A549 (cell line): Measurements from ENCODE around the gene NEK5. TPM values are rescaled to one million over a fixed set of nuclear protein-coding genes. Genes with fewer than 3 reads are reported as not detected.

Experiments
- ATAC-seq, 2 experiments: fragments of 200-7000 bp in 1 of 2; fragments of >200 bp in 1 of 2; cut with Nextera tagmentation in 1 of 2; cut with Tn5 transposase in 1 of 2; 3 replicates each; pipeline versions ENCODE4 v1.8.0 to v1.9.1; 2018 to 2020; ENCODE audit warnings: mild to moderate bottlenecking in 1 of 2, moderate library complexity in 1 of 2
- CTCF ChIA-PET: fragments of 300-600 bp; sonication (Branson Sonifier 250); formaldehyde crosslinking; extraction: SDS; loops from one replicate; lab custom pipeline; 2021; ENCODE audit warnings: antibody characterized with exemption, inconsistent platforms; lab: Yijun Ruan, JAX
- POLR2A ChIA-PET: fragments of 350-600 bp; formaldehyde crosslinking; extraction: SDS; loops from one replicate; lab custom pipeline; 2021; ENCODE audit warnings: antibody characterized with exemption, inconsistent platforms; lab: Yijun Ruan, JAX
- DNase-seq, 2 experiments: peaks; one replicate each; pipeline versions ENCODE4 v3.0.0 to v3.0.0-alpha.2; 2011 to 2016; ENCODE audit warnings: low read depth in 1 of 2, low spot score in 1 of 2
- FAIRE-seq: peaks from 2 replicates; lab custom pipeline; 2011; peaks lifted over from hg19 to GRCh38; lab: Jason Lieb, UNC
- H3K27ac ChIP-seq, 2 experiments: fragments of >200 bp; sonication (Bioruptor Twin); formaldehyde crosslinking; 3 replicates each; pipeline ENCODE4 v1.5.1; 2016 to 2017
- H3K4me1 ChIP-seq: fragments of >200 bp; sonication (Bioruptor Twin); formaldehyde crosslinking; 3 replicates; pipeline ENCODE4 v1.6.1; 2016
- H3K4me2 ChIP-seq: fragments of >200 bp; sonication (Bioruptor Twin); formaldehyde crosslinking; 3 replicates; pipeline ENCODE4 v1.6.1; 2016
- H3K4me3 ChIP-seq: fragments of >200 bp; sonication (Bioruptor Twin); formaldehyde crosslinking; 3 replicates; pipeline ENCODE4 v1.5.1; 2016
- H3K9me3 ChIP-seq: fragments of >200 bp; sonication (Bioruptor Twin); formaldehyde crosslinking; 3 replicates; pipeline ENCODE4 v1.6.1; 2016
- BCL3 ChIP-seq: fragments of >200 bp; sonication (Bioruptor Twin); formaldehyde crosslinking; IDR thresholded peaks from 3 replicates; pipeline ENCODE4 v1.6.1; 2016
- BHLHE40 ChIP-seq: IDR thresholded peaks from 2 replicates; pipeline ENCODE4 v1.6.1; 2012; ENCODE audit warnings: low read depth, low read length, inconsistent platforms
- JUN ChIP-seq, 2 experiments: fragments of >200 bp; sonication (Bioruptor Twin); formaldehyde crosslinking; IDR thresholded peaks; 2 replicates in 1 of 2; 3 replicates in 1 of 2; pipeline ENCODE4 v1.6.1; 2016 to 2017
- MAFK ChIP-seq: fragments of 450-650 bp; IDR thresholded peaks from 2 replicates; pipeline ENCODE4 v1.6.1; 2014; ENCODE audit not compliant: partially characterized antibody
- MAX ChIP-seq: IDR thresholded peaks from 2 replicates; pipeline ENCODE4 v1.6.1; 2012
- POLR2AphosphoS2 ChIP-seq: conservative IDR thresholded peaks from 2 replicates; pipeline ENCODE4 v1.6.1; 2012; ENCODE audit warnings: low read length, improper control_type of control experiment, inconsistent platforms
- RAD21 ChIP-seq, 2 experiments: fragments of >200 bp in 1 of 2; sonication (Bioruptor Twin) in 1 of 2; formaldehyde crosslinking in 1 of 2; IDR thresholded peaks in 1 of 2; conservative IDR thresholded peaks in 1 of 2; 2 replicates in 1 of 2; 3 replicates in 1 of 2; pipeline ENCODE4 v1.6.1; 2012 to 2018; ENCODE audit warnings: inconsistent platforms in 1 of 2
- SMC3 ChIP-seq: fragments of >200 bp; sonication (Bioruptor Twin); formaldehyde crosslinking; IDR thresholded peaks from 3 replicates; pipeline ENCODE4 v1.6.1; 2018; ENCODE audit warnings: inconsistent platforms
- SREBF2 ChIP-seq: fragments of 450-650 bp; IDR thresholded peaks from 2 replicates; pipeline ENCODE4 v1.6.1; 2014; ENCODE audit warnings: mild to moderate bottlenecking, moderate library complexity
- ZNF302 ChIP-seq: fragments of 250-450 bp; sonication (Bioruptor Pico); IDR thresholded peaks from 2 replicates; pipeline ENCODE4 v1.9.0; 2021; ENCODE audit warnings: inconsistent platforms, mild to moderate bottlenecking, moderate library complexity
- WGBS: methylation state at CpG from one replicate; pipeline ENCODE4 v1.1.6; 2017; ENCODE audit errors: missing lambda C conversion rate; 5-methylcytosine and 5-hydroxymethylcytosine counted together
- polyA plus RNA-seq, 4 experiments: library from polyadenylated mRNA; depleted of rRNA in 3 of 4; stranded (reverse); fragments of >200 nt; fragmentation: RNase III in 1 of 4; extraction: RNeasy Plus Mini Kit Qiagen cat#74134 plus additional on column Dnase treatment in 1 of 4; gene quantifications; 2 replicates in 3 of 4; 3 replicates in 1 of 4; pipeline ENCODE4 v1.2.3, GENCODE V29; 2011 to 2017
- TF ChIP-seq, protein P1 (sequence below): fragments of >200 bp; sonication (Bioruptor Twin); formaldehyde crosslinking; IDR thresholded peaks from 3 replicates; pipeline ENCODE4 v1.5.1; 2016
- TF ChIP-seq, protein P2 (sequence below): IDR thresholded peaks from 2 replicates; pipeline ENCODE4 v1.6.1; 2012; ENCODE audit warnings: low read depth, borderline replicate concordance

The NEK5 gene
- polyA plus RNA-seq, 2 of the 4 experiments (the other 2 are of a cell fraction): 0.08 to 0.23 TPM

DNA sequence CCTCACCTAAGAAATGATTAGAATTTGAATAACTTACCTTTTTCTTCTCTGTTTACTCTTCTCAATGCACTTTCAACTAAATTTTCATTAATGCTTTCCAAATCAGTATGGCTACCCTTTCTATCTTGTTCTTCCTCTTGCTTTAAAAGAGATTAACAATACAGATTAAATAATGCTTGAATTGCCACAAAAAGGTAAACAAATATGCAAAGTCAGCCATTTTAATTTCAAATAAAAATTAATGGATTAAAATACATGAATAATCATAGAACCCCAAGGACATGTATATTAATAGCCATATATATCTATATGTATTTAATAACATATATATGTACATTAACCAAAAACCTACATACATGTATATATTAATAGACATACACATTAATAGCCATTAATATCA, 7.9 kb upstream of the NEK5 start:
- ATAC-seq (no peak), FAIRE-seq (no peak), DNase-seq (no peak)
- Histone ChIP-seq H3K9me3 (no peaks in the 10 kb centered on the region), H3K4me1 (no peaks in the 10 kb centered on the region), H3K4me3 (no peak overlapping the region), H3K4me2 (no peak overlapping the region), H3K27ac (no peak overlapping the region)
- peak; percentile 80 for TF ChIP-seq MAFK
- TF ChIP-seq BCL3: no peak
- ChIA-PET POLR2A (no interaction called here), CTCF (interaction anchor here (0.7 kb wide), 1 partner anchor 241 kb away, joined by 3 read pairs; no protein-coding TSS in a partner anchor)

GRCh38 chr13:52130641-52131040, 1.8 kb upstream of the NEK5 start:
- ATAC-seq (no peak), FAIRE-seq (no peak)
- H3K4me2 ChIP-seq: no peak overlapping the region
- no peak overlapping the region for H3K4me3 ChIP-seq
- no peak overlapping the region for H3K27ac ChIP-seq
- no peaks in the 10 kb centered on the region for H3K9me3 ChIP-seq
- POLR2A ChIA-PET: no interaction called here
- CTCF ChIA-PET: interaction anchor here (0.6 kb wide), 1 partner anchor 138 kb away, joined by 3 read pairs; no protein-coding TSS in a partner anchor
- no peak for TF ChIP-seq POLR2AphosphoS2
- TF ChIP-seq ZNF302 (CRISPR knock-in tag): no peak
- TF ChIP-seq SREBF2: no peak
- TF ChIP-seq, protein P1, sequence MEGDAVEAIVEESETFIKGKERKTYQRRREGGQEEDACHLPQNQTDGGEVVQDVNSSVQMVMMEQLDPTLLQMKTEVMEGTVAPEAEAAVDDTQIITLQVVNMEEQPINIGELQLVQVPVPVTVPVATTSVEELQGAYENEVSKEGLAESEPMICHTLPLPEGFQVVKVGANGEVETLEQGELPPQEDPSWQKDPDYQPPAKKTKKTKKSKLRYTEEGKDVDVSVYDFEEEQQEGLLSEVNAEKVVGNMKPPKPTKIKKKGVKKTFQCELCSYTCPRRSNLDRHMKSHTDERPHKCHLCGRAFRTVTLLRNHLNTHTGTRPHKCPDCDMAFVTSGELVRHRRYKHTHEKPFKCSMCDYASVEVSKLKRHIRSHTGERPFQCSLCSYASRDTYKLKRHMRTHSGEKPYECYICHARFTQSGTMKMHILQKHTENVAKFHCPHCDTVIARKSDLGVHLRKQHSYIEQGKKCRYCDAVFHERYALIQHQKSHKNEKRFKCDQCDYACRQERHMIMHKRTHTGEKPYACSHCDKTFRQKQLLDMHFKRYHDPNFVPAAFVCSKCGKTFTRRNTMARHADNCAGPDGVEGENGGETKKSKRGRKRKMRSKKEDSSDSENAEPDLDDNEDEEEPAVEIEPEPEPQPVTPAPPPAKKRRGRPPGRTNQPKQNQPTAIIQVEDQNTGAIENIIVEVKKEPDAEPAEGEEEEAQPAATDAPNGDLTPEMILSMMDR: no peak
- TF ChIP-seq BHLHE40: no peak
- TF ChIP-seq, all 56 proteins: peak for 0
- DNase-seq: no peak
- no peaks in the 10 kb centered on the region for H3K4me1 ChIP-seq

DNA sequence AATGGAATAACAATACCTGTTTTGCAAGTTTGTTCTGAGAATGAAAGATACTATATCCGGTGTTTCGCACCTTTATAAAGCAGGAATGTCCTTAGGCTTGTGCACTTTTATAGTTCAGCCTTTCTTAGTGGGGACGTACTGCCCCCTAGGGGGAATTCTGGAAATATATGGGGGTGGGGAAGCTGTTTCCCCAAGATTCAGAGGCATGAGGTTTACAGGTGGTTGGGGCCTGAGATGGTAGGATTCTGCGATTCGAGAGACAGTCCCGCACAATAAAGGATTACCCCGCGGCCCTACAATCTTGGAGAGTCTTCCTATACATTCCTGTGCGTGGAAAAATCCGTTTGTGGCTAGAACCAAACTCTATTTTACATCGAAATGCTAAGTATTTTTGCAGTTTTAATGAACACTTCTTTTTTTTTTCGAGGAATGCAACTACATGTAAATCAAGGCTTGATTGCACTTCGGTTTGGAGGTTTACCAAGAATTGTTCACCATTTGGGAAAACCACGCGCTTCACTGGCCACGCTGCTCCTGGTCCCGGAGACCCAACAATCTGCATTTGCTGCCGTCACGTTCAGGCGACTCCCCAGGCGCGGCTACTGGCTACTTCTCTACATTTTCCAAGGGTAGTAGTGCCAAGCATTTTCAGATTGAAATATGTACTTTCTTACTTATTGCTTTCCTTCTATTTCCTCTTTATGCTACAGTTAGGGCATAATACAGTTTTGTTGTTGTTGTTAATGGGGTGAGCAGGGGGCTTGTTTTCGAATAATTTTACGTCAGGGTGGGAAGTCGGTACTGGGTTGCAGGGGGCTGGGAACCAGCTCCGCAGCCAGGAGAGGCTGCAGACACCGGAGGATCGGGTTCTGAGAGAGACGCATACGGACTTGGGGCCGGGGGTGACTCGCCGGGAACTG, 830 bp downstream of the NEK5 start:
- WGBS: 4% methylated on average over 27 of the region's 33 CpGs
- ChIA-PET POLR2A (interaction anchor here (0.9 to 1.3 kb wide), 3 partner anchors 66 to 232 kb away, joined by 3 to 5 read pairs (median 3); partner anchors contain the start of gene ALG11), CTCF (interaction anchor here (0.6 to 4.6 kb wide), 50 partner anchors 7 to 1002 kb away, joined by 3 to 81 read pairs (median 4); partner anchors contain the start of gene TMEM272)
- TF ChIP-seq JUN (IDR thresholded peaks at IDR 0.05) (no peak), MAX (peak; percentile 24; the same call in 1 of the 2 replicates), RAD21 (conservative IDR thresholded peaks at IDR 0.05 in 1 of 2, IDR thresholded peaks at IDR 0.05 in 1 of 2) (peak; percentile 82 to 86), SMC3 (peak; percentile 65), BHLHE40 (no peak)
- TF ChIP-seq, protein P2, sequence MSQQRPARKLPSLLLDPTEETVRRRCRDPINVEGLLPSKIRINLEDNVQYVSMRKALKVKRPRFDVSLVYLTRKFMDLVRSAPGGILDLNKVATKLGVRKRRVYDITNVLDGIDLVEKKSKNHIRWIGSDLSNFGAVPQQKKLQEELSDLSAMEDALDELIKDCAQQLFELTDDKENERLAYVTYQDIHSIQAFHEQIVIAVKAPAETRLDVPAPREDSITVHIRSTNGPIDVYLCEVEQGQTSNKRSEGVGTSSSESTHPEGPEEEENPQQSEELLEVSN: 0 out of 2 replicates have a peak, but pooled peaks have one; percentile 16
- TF ChIP-seq, protein P1: peak; percentile 79
- H3K4me2 ChIP-seq: peak overlapping the region; percentile 87
- no peaks in the 10 kb centered on the region for H3K9me3 ChIP-seq
- peak overlapping the region; percentile 63 for H3K4me3 ChIP-seq
- peak overlapping the region in 1 of 2 experiments; percentile 79; a peak in 3 of 6 replicates for H3K27ac ChIP-seq
- peak; percentile 84 to 87 for ATAC-seq
- H3K4me1 ChIP-seq: no peaks in the 10 kb centered on the region
- peak; percentile 60 to 61 for DNase-seq
- no peak for FAIRE-seq
